ENCODE data around the gene MRO.

DNA sequence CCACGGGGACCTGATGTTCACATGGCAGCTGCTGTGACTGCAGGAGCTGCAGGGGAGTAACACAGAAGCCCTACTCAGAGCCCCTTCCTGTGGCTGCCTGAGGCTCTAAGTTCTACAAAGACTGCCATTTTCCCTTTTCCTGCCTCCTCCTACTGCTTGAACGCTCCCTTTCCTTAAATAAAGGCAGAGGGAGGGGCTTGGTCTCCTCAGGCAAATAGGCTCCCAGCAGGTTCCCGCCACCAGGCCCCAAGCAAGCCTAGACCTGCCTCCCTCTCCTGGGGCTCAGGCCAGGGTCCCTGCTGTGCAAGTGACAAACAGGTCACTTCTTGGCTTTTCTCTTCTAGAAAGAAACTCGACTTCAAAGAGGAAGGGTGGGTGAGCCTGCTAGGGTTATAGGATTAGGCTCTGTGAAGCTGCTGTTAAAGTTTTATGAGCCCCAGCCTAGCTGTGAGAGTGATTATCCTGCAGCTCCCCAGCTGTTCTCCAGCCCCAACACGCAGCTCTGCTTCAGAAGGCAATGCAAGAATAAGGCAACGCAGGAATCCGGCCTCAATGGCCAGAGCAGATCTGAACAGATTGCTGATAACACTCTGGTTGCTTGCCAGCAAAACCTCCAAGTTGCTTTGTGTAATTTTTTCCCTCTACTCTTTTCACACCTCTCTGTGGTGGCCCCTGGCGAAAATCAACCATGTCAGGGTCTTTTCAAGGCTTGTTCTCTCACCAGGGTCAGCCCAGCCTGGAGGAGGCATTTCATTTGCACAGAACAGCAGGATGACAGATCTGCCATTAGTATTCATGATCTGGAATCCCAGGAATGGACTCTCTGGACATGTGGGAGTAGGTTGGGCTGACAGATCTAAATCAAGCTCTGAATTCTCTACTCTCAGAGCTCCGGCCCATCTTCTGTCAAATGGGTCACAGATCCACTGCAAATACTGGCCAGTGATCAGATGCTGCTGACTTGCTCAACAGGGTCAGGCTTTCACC, 71.3 kb downstream of the MRO start:
- TF ChIP-seq POLR2AphosphoS5 (IDR thresholded peaks at IDR 0.05; ENCODE audit: insufficient read depth in 1 of 2, low read depth in 1 of 2) (no peak), POLR2A (IDR thresholded peaks at IDR 0.05) (no peak)
- TF ChIP-seq, protein P1, sequence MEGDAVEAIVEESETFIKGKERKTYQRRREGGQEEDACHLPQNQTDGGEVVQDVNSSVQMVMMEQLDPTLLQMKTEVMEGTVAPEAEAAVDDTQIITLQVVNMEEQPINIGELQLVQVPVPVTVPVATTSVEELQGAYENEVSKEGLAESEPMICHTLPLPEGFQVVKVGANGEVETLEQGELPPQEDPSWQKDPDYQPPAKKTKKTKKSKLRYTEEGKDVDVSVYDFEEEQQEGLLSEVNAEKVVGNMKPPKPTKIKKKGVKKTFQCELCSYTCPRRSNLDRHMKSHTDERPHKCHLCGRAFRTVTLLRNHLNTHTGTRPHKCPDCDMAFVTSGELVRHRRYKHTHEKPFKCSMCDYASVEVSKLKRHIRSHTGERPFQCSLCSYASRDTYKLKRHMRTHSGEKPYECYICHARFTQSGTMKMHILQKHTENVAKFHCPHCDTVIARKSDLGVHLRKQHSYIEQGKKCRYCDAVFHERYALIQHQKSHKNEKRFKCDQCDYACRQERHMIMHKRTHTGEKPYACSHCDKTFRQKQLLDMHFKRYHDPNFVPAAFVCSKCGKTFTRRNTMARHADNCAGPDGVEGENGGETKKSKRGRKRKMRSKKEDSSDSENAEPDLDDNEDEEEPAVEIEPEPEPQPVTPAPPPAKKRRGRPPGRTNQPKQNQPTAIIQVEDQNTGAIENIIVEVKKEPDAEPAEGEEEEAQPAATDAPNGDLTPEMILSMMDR (IDR thresholded peaks at IDR 0.05) = no peak
